Calu3 (cell line): ENCODE results near the gene EPB41L3. TPM values are rescaled to one million over a fixed set of nuclear protein-coding genes. Genes with fewer than 3 reads are reported as not detected.

Experiments
- BruUV-seq: library from RNA; stranded (reverse); fragments of 400-500 nt; replicated peaks from 2 replicates; lab custom pipeline; 2021; lab: Mats Ljungman, UMichigan
- CTCF ChIA-PET: fragments of 300-600 bp; sonication (Branson Sonifier 250); formaldehyde crosslinking; loops from one replicate; lab custom pipeline; 2022; ENCODE audit warnings: antibody characterized with exemption; lab: Charles Lee
- DNase-seq: peaks from one replicate; pipeline ENCODE4 v3.0.0; 2022
- H3K27ac Mint-ChIP-seq: one replicate; pipeline ENCODE4 v1.8.0; 2022; ENCODE audit warnings: mixed read lengths; ENCODE audit not compliant: unreplicated experiment
- H3K27me3 Mint-ChIP-seq: one replicate; pipeline ENCODE4 v1.8.0; 2022; ENCODE audit warnings: mixed read lengths; ENCODE audit not compliant: unreplicated experiment
- H3K36me3 Mint-ChIP-seq: one replicate; pipeline ENCODE4 v1.8.0; 2022; ENCODE audit warnings: mild to moderate bottlenecking, moderate library complexity, mixed read lengths; ENCODE audit not compliant: insufficient read depth, unreplicated experiment
- H3K4me1 Mint-ChIP-seq: one replicate; pipeline ENCODE4 v1.8.0; 2022; ENCODE audit warnings: mild to moderate bottlenecking, low read depth, mixed read lengths; ENCODE audit not compliant: unreplicated experiment
- H3K4me3 Mint-ChIP-seq: one replicate; pipeline ENCODE4 v1.8.0; 2022; ENCODE audit warnings: mild to moderate bottlenecking, low read depth, moderate library complexity, mixed read lengths; ENCODE audit not compliant: unreplicated experiment
- H3K9me3 Mint-ChIP-seq: one replicate; pipeline ENCODE4 v1.8.0; 2022; ENCODE audit warnings: low read depth, mixed read lengths; ENCODE audit not compliant: unreplicated experiment
- intact Hi-C: fragments of 100-400 bp; cut with micrococcal nuclease; formaldehyde crosslinking; loops from one replicate; pipeline ENCODE4 v1.10.0; 2022; ENCODE audit not compliant: unreplicated experiment
- total RNA-seq: library from RNA; stranded (reverse); gene quantifications from 2 replicates; pipeline ENCODE4 v1.2.3, GENCODE V29; 2022
- TF ChIP-seq, protein P1 (sequence below): fragments of 200-600 bp; IDR thresholded peaks from one replicate; pipeline ENCODE4 v1.8.0; 2022; ENCODE audit warnings: antibody characterized with exemption; ENCODE audit not compliant: unreplicated experiment

EPB41L3 gene
- total RNA-seq, 1 experiment from 2014 or later = not detected

DNA sequence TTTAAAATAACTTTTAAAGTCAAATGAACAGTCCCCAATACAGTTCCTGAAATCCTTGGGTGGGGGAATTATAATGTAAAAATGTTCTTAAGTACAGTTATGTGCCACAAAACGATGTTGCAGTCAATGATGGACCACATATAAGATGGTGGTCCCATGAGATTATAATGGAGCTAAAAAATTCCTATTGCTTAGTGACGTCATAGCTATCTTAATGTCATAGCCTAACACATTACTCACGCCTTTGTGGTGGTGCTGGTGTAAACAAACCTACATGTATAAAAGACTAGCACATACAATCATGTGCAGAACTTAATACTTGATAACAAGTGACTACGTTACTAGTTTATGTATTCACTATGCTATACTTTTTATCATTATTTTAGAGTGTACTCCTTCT lies 109.4 kb downstream of the EPB41L3 start:
- peaks cover 7% of the 10 kb centered on the region for H3K9me3 Mint-ChIP-seq
- TF ChIP-seq, protein P1, sequence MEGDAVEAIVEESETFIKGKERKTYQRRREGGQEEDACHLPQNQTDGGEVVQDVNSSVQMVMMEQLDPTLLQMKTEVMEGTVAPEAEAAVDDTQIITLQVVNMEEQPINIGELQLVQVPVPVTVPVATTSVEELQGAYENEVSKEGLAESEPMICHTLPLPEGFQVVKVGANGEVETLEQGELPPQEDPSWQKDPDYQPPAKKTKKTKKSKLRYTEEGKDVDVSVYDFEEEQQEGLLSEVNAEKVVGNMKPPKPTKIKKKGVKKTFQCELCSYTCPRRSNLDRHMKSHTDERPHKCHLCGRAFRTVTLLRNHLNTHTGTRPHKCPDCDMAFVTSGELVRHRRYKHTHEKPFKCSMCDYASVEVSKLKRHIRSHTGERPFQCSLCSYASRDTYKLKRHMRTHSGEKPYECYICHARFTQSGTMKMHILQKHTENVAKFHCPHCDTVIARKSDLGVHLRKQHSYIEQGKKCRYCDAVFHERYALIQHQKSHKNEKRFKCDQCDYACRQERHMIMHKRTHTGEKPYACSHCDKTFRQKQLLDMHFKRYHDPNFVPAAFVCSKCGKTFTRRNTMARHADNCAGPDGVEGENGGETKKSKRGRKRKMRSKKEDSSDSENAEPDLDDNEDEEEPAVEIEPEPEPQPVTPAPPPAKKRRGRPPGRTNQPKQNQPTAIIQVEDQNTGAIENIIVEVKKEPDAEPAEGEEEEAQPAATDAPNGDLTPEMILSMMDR = no peak
- CTCF ChIA-PET = no interaction called here
- H3K27me3 Mint-ChIP-seq = no peaks in the 10 kb centered on the region
- H3K4me3 Mint-ChIP-seq = no peak overlapping the region
- H3K27ac Mint-ChIP-seq = no peak overlapping the region
- no peaks in the 10 kb centered on the region for H3K36me3 Mint-ChIP-seq
- H3K4me1 Mint-ChIP-seq = no peaks in the 10 kb centered on the region
- BruUV-seq = no TSS peak
- intact Hi-C loops = no loop called here
- DNase-seq = no peak

DNA sequence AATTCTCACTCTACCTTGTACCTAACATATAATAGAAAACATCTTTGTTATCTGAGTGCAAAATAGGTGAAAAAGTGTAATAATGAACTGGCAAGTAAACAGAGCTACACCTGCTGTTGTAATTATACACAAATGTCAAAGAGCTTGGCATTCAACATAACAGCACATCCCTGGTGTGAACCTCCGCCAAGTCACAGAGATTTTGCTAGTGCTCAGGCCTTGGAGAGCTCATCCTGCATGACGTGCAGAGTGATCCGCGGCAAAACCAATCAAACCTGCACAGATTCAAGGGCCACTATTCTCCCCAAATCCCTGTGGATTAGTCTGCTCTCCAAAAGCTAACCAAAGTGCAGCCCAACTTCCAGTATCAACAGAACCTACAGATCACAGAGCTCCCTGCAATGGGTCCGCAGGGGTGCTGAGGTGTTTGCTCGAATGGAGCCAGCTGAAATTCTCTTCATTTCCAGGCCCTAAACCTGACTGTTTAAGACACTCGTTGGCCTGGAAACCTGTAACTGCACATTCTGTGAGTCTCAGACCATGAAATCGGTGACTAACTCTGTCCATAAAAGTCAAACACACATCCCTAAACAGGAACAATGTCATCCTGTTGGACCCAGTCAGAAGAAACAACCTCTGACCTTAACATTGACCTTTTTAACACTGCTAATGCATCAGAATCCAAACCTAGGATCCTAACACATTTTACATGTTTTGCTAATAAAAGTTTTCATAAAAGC lies 111.8 kb downstream of the EPB41L3 start:
- TF ChIP-seq, protein P1 = no peak
- CTCF ChIA-PET = no interaction called here

DNA sequence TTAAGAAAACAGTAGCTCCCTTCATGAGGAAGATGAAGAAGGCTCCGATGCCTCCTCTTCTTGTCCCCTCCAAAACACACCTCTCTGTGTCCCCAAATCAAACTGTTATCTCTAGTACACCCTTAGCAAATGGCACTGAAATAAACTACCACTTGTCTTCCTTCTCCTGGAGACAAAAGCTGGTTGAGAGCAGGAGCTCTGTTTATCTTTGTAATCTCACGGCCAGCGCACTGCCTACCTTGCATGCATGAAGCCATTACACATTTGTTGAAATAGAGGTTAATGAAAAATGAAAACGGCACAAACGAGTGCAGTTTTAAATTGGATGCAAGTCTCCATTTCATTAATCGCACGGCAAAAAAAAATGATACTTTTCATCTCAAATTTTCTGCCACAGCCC lies 113.7 kb downstream of the EPB41L3 start:
- no peaks in the 10 kb centered on the region for H3K4me1 Mint-ChIP-seq
- no peaks in the 10 kb centered on the region for H3K27me3 Mint-ChIP-seq
- no peak overlapping the region for H3K27ac Mint-ChIP-seq
- intact Hi-C loops = no loop called here
- BruUV-seq = no TSS peak
- H3K9me3 Mint-ChIP-seq = no peaks in the 10 kb centered on the region
- no peak overlapping the region for H3K4me3 Mint-ChIP-seq
- no peak for DNase-seq
- TF ChIP-seq, protein P1 = no peak
- CTCF ChIA-PET = no interaction called here
- H3K36me3 Mint-ChIP-seq = no peaks in the 10 kb centered on the region

More for the DNA sequence above, 111.8 kb downstream of the EPB41L3 start:
- no peak overlapping the region for H3K4me3 Mint-ChIP-seq
- BruUV-seq = no TSS peak
- H3K27ac Mint-ChIP-seq = no peak overlapping the region
- H3K9me3 Mint-ChIP-seq = peaks cover 2% of the 10 kb centered on the region
- no peak for DNase-seq
- H3K27me3 Mint-ChIP-seq = no peaks in the 10 kb centered on the region
- intact Hi-C loops = no loop called here
- no peaks in the 10 kb centered on the region for H3K36me3 Mint-ChIP-seq
- H3K4me1 Mint-ChIP-seq = no peaks in the 10 kb centered on the region

DNA sequence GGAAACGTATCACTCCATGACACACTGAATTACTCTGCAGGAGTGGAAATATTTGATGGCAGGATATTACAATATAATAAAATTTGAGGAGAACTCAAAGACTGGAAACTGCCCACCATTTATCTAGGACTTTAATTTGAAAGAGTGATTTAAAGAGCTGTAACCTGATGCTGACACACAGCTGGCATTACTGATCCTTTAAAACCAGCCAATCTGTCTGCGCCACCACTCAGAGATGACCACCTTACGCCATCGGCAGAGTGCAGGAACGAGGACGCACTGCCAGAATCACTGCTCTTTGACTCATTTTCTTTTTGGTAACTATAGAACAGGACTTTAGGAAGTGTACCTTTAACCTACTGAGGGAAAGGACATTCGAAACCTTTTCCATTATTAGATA lies 114.1 kb downstream of the EPB41L3 start:
- CTCF ChIA-PET = no interaction called here
- TF ChIP-seq, protein P1 = no peak
- no peak for DNase-seq
- no peak overlapping the region for H3K4me3 Mint-ChIP-seq
- H3K27me3 Mint-ChIP-seq = no peaks in the 10 kb centered on the region
- no peak overlapping the region for H3K27ac Mint-ChIP-seq
- no peaks in the 10 kb centered on the region for H3K9me3 Mint-ChIP-seq
- H3K36me3 Mint-ChIP-seq = no peaks in the 10 kb centered on the region
- no TSS peak for BruUV-seq
- intact Hi-C loops = loop anchor here (10.0 kb wide), 1 partner anchor 355 kb away; no protein-coding TSS in a partner anchor
- H3K4me1 Mint-ChIP-seq = no peaks in the 10 kb centered on the region
